K562 (cell line): ENCODE data around the gene PKP1.

ENCODE experiments used
- POLR2A ChIP-seq: fragments of 450-650 bp; conservative IDR thresholded peaks from 2 replicates; pipeline ENCODE4 v1.6.1; 2016
- POLR2AphosphoS5 ChIP-seq: IDR thresholded peaks from 2 replicates; pipeline ENCODE4 v1.6.1; 2011; ENCODE audit warnings: mild to moderate bottlenecking, low read depth, low read length, moderate library complexity; ENCODE audit not compliant: control insufficient read depth, insufficient read depth
- TF ChIP-seq, protein P1 (sequence below): fragments of 150-350 bp; conservative IDR thresholded peaks from 2 replicates; pipeline ENCODE4 v1.6.1; 2014; ENCODE audit warnings: low read length
- TF ChIP-seq, protein P2 (sequence below): sonication (generic); formaldehyde crosslinking; IDR thresholded peaks from 2 replicates; pipeline ENCODE4 v1.8.1; 2023; ENCODE audit warnings: mild to moderate bottlenecking, missing genetic modification reagents
- TF ChIP-seq, protein P3 (sequence below): fragments of 250-450 bp; sonication (Bioruptor Pico); IDR thresholded peaks from 2 replicates; pipeline ENCODE4 v1.8.0; 2022; ENCODE audit warnings: moderate library complexity, mild to moderate bottlenecking, inconsistent platforms

DNA sequence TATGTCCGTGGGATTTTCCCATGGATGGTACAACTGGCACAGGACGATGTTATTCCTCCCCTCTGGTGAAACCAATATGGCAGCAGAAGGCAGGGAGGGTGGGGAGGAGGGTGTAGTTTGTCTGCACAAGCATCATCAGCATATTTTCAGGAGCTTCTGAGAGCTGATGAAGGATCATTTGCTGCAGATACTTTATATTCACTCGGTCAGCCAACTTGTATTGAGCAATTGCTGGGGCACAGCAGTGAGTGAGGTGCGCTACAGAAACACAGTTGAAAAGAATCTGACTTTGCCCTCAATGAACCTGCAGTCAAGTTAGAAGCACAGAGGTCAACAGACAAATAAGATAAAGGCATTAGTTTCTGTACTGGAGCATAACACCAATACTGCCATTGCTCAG lies 13.0 kb downstream of the PKP1 start:
- TF ChIP-seq, protein P1, sequence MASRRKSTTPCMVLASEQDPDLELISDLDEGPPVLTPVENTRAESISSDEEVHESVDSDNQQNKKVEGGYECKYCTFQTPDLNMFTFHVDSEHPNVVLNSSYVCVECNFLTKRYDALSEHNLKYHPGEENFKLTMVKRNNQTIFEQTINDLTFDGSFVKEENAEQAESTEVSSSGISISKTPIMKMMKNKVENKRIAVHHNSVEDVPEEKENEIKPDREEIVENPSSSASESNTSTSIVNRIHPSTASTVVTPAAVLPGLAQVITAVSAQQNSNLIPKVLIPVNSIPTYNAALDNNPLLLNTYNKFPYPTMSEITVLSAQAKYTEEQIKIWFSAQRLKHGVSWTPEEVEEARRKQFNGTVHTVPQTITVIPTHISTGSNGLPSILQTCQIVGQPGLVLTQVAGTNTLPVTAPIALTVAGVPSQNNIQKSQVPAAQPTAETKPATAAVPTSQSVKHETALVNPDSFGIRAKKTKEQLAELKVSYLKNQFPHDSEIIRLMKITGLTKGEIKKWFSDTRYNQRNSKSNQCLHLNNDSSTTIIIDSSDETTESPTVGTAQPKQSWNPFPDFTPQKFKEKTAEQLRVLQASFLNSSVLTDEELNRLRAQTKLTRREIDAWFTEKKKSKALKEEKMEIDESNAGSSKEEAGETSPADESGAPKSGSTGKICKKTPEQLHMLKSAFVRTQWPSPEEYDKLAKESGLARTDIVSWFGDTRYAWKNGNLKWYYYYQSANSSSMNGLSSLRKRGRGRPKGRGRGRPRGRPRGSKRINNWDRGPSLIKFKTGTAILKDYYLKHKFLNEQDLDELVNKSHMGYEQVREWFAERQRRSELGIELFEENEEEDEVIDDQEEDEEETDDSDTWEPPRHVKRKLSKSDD: no peak
- TF ChIP-seq, protein P2, sequence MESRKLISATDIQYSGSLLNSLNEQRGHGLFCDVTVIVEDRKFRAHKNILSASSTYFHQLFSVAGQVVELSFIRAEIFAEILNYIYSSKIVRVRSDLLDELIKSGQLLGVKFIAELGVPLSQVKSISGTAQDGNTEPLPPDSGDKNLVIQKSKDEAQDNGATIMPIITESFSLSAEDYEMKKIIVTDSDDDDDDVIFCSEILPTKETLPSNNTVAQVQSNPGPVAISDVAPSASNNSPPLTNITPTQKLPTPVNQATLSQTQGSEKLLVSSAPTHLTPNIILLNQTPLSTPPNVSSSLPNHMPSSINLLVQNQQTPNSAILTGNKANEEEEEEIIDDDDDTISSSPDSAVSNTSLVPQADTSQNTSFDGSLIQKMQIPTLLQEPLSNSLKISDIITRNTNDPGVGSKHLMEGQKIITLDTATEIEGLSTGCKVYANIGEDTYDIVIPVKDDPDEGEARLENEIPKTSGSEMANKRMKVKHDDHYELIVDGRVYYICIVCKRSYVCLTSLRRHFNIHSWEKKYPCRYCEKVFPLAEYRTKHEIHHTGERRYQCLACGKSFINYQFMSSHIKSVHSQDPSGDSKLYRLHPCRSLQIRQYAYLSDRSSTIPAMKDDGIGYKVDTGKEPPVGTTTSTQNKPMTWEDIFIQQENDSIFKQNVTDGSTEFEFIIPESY (CRISPR knock-in tag): no peak
- TF ChIP-seq POLR2A: no peak
- TF ChIP-seq, protein P3, sequence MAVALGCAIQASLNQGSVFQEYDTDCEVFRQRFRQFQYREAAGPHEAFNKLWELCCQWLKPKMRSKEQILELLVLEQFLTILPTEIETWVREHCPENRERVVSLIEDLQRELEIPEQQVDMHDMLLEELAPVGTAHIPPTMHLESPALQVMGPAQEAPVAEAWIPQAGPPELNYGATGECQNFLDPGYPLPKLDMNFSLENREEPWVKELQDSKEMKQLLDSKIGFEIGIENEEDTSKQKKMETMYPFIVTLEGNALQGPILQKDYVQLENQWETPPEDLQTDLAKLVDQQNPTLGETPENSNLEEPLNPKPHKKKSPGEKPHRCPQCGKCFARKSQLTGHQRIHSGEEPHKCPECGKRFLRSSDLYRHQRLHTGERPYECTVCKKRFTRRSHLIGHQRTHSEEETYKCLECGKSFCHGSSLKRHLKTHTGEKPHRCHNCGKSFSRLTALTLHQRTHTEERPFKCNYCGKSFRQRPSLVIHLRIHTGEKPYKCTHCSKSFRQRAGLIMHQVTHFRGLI: no peak
- TF ChIP-seq POLR2AphosphoS5: no peak
